ENCODE data around the gene SEC24C.

SEC24C gene

GRCh38 chr10:73812657-73813056 is 68.5 kb downstream of the SEC24C start:
- Histone ChIP-seq H3K27ac (ENCODE audit: low read depth, low read length) (no peak overlapping the region), H3K9me2 (replicated peaks; ENCODE audit: control insufficient read depth, low read length) (no peaks in the 10 kb centered on the region), H4K20me1 (ENCODE audit: control insufficient read depth, insufficient read depth, low read depth, low read length) (no peaks in the 10 kb centered on the region), H3F3A (ENCODE audit: control insufficient read depth, insufficient read depth) (peaks cover 5% of the 10 kb centered on the region; the same call in 1 of the 2 replicates), H3K36me3 (ENCODE audit: control insufficient read depth, low read length) (peaks cover 26% of the 10 kb centered on the region), H3K4me3 (ENCODE audit: low read length) (no peak overlapping the region), H3K4me1 (ENCODE audit: control insufficient read depth, low read length) (peaks cover 15% of the 10 kb centered on the region), H3K9me3 (ENCODE audit: control insufficient read depth, insufficient read depth, low read length) (no peaks in the 10 kb centered on the region), H3K4me2 (ENCODE audit: low read length) (no peak overlapping the region), H3K79me2 (ENCODE audit: control insufficient read depth, low read length) (peaks cover 34% of the 10 kb centered on the region), H3K27me3 (ENCODE audit: control insufficient read depth, low read length) (no peaks in the 10 kb centered on the region)
- TF ChIP-seq CTCF (IDR thresholded peaks at IDR 0.05; ENCODE audit: low read depth, low read length, poor library complexity, severe bottlenecking) (no peak), EZH2phosphoT487 (IDR thresholded peaks at IDR 0.05; ENCODE audit: borderline replicate concordance, low read length) (no peak)

GRCh38 chr10:73813333-73813732 is 69.2 kb downstream of the SEC24C start:
- H3F3A ChIP-seq (ENCODE audit: control insufficient read depth, insufficient read depth): peaks cover 5% of the 10 kb centered on the region; the same call in 1 of the 2 replicates
- H4K20me1 ChIP-seq (ENCODE audit: control insufficient read depth, insufficient read depth, low read depth, low read length): no peaks in the 10 kb centered on the region
- TF ChIP-seq EZH2phosphoT487 (IDR thresholded peaks at IDR 0.05; ENCODE audit: borderline replicate concordance, low read length) (no peak), CTCF (IDR thresholded peaks at IDR 0.05; ENCODE audit: low read depth, low read length, poor library complexity, severe bottlenecking) (no peak)
- H3K4me3 ChIP-seq (ENCODE audit: low read length): no peak overlapping the region
- H3K79me2 ChIP-seq (ENCODE audit: control insufficient read depth, low read length): peaks cover 28% of the 10 kb centered on the region
- H3K9me3 ChIP-seq (ENCODE audit: control insufficient read depth, insufficient read depth, low read length): no peaks in the 10 kb centered on the region
- no peak overlapping the region for H3K27ac ChIP-seq (ENCODE audit: low read depth, low read length)
- peaks cover 20% of the 10 kb centered on the region for H3K36me3 ChIP-seq (ENCODE audit: control insufficient read depth, low read length)
- H3K27me3 ChIP-seq (ENCODE audit: control insufficient read depth, low read length): no peaks in the 10 kb centered on the region
- no peak overlapping the region for H3K4me2 ChIP-seq (ENCODE audit: low read length)
- H3K9me2 ChIP-seq (replicated peaks; ENCODE audit: control insufficient read depth, low read length): no peaks in the 10 kb centered on the region
- H3K4me1 ChIP-seq (ENCODE audit: control insufficient read depth, low read length): peaks cover 15% of the 10 kb centered on the region

- H3K9me3 ChIP-seq (ENCODE audit: control insufficient read depth, insufficient read depth, low read length): no peaks in the 10 kb centered on the region
- H3K4me1 ChIP-seq (ENCODE audit: control insufficient read depth, low read length): peaks cover 8% of the 10 kb centered on the region
- H3K27ac ChIP-seq (ENCODE audit: low read depth, low read length): no peak overlapping the region
- H3F3A ChIP-seq (ENCODE audit: control insufficient read depth, insufficient read depth): peaks cover 5% of the 10 kb centered on the region; the same call in 1 of the 2 replicates
- TF ChIP-seq EZH2phosphoT487 (IDR thresholded peaks at IDR 0.05; ENCODE audit: borderline replicate concordance, low read length): no peak
- TF ChIP-seq CTCF (IDR thresholded peaks at IDR 0.05; ENCODE audit: low read depth, low read length, poor library complexity, severe bottlenecking): no peak
- H3K27me3 ChIP-seq (ENCODE audit: control insufficient read depth, low read length): no peaks in the 10 kb centered on the region
- no peak overlapping the region for H3K4me3 ChIP-seq (ENCODE audit: low read length)
- H3K36me3 ChIP-seq (ENCODE audit: control insufficient read depth, low read length): peaks cover 9% of the 10 kb centered on the region
- H4K20me1 ChIP-seq (ENCODE audit: control insufficient read depth, insufficient read depth, low read depth, low read length): no peaks in the 10 kb centered on the region
- no peak overlapping the region for H3K4me2 ChIP-seq (ENCODE audit: low read length)
- peaks cover 21% of the 10 kb centered on the region for H3K79me2 ChIP-seq (ENCODE audit: control insufficient read depth, low read length)
- H3K9me2 ChIP-seq (replicated peaks; ENCODE audit: control insufficient read depth, low read length): no peaks in the 10 kb centered on the region
Measured at GRCh38 chr10:73814276-73814895, 70.2 kb downstream of the SEC24C start.

All from DOHH2 (cell line).